Measurements from ENCODE around the gene CCL11. TPM values are rescaled to one million over a fixed set of nuclear protein-coding genes. Genes with fewer than 3 reads are reported as not detected.

Gene CCL11
- total RNA-seq, 1 donor from 2014 or later = not detected

GRCh38 chr17:34260861-34261260, 24.7 kb upstream of the CCL11 start:
- H3K4me2 ChIP-seq = no peak overlapping the region
- H3K4me1 ChIP-seq = peaks cover 3% of the 10 kb centered on the region
- no peaks in the 10 kb centered on the region for H4K20me1 ChIP-seq (ENCODE audit: low read depth)
- TF ChIP-seq CTCF (IDR thresholded peaks at IDR 0.05) (no peak), EZH2 (IDR thresholded peaks at IDR 0.05) (no peak), EZH2phosphoT487 (IDR thresholded peaks at IDR 0.05) (no peak)
- no peaks in the 10 kb centered on the region for H3K36me3 ChIP-seq
- H3K36me3 Mint-ChIP-seq = no peaks in the 10 kb centered on the region
- no peak overlapping the region for H3K4me3 Mint-ChIP-seq
- no peaks in the 10 kb centered on the region for H3K9me3 Mint-ChIP-seq
- H3K9ac ChIP-seq = no peak overlapping the region
- H3K27ac ChIP-seq = no peak overlapping the region
- H3K27me3 ChIP-seq = no peaks in the 10 kb centered on the region
- H3K9me3 ChIP-seq (ENCODE audit: low read depth) = no peaks in the 10 kb centered on the region
- no peak overlapping the region for H3K4me3 ChIP-seq
- H3K4me1 Mint-ChIP-seq = peaks cover 26% of the 10 kb centered on the region
- no peaks in the 10 kb centered on the region for H3F3A ChIP-seq (ENCODE audit: low read depth)
- H3K27me3 Mint-ChIP-seq (ENCODE audit: insufficient read depth, low read depth) = peaks cover 5% of the 10 kb centered on the region
- DNase-seq (ENCODE audit: low spot score) = no peak
- no peak overlapping the region for H2AFZ ChIP-seq (replicated peaks)
- no peaks in the 10 kb centered on the region for H3K79me2 ChIP-seq (ENCODE audit: low read depth)
- no peak overlapping the region for H3K27ac Mint-ChIP-seq

- no peak overlapping the region for H3K4me3 ChIP-seq
- H3K4me1 Mint-ChIP-seq = peaks cover 23% of the 10 kb centered on the region
- H4K20me1 ChIP-seq (ENCODE audit: low read depth) = no peaks in the 10 kb centered on the region
- H3K9me3 ChIP-seq (ENCODE audit: low read depth) = no peaks in the 10 kb centered on the region
- H3K27ac Mint-ChIP-seq = no peak overlapping the region
- H2AFZ ChIP-seq (replicated peaks) = no peak overlapping the region
- H3K4me2 ChIP-seq = no peak overlapping the region
- TF ChIP-seq CTCF (IDR thresholded peaks at IDR 0.05) = no peak
- TF ChIP-seq EZH2phosphoT487 (IDR thresholded peaks at IDR 0.05) = no peak
- no peak for TF ChIP-seq EZH2 (IDR thresholded peaks at IDR 0.05)
- no peak overlapping the region for H3K27ac ChIP-seq
- H3K27me3 ChIP-seq = no peaks in the 10 kb centered on the region
- no peak overlapping the region for H3K9ac ChIP-seq
- H3K4me1 ChIP-seq = peaks cover 3% of the 10 kb centered on the region
- H3K27me3 Mint-ChIP-seq (ENCODE audit: insufficient read depth, low read depth) = peaks cover 2% of the 10 kb centered on the region
- DNase-seq (ENCODE audit: low spot score) = no peak
- H3K9me3 Mint-ChIP-seq = no peaks in the 10 kb centered on the region
- H3K36me3 ChIP-seq = no peaks in the 10 kb centered on the region
- no peaks in the 10 kb centered on the region for H3K79me2 ChIP-seq (ENCODE audit: low read depth)
- no peak overlapping the region for H3K4me3 Mint-ChIP-seq
- no peaks in the 10 kb centered on the region for H3F3A ChIP-seq (ENCODE audit: low read depth)
- H3K36me3 Mint-ChIP-seq = no peaks in the 10 kb centered on the region
Observed at GRCh38 chr17:34261568-34262337, 23.8 kb upstream of the CCL11 start.

- H3K36me3 ChIP-seq = no peaks in the 10 kb centered on the region
- peaks cover 7% of the 10 kb centered on the region for H3K4me1 Mint-ChIP-seq
Observed at GRCh38 chr17:34265711-34266110, 19.8 kb upstream of the CCL11 start.

More at GRCh38 chr17:34265711-34266110, 19.8 kb upstream of the CCL11 start:
- Histone ChIP-seq H3K27ac (no peak overlapping the region), H3K27me3 (no peaks in the 10 kb centered on the region), H3F3A (ENCODE audit: low read depth) (no peaks in the 10 kb centered on the region), H2AFZ (replicated peaks) (no peak overlapping the region), H3K9ac (no peak overlapping the region), H3K4me1 (no peaks in the 10 kb centered on the region), H3K9me3 (ENCODE audit: low read depth) (no peaks in the 10 kb centered on the region), H3K79me2 (ENCODE audit: low read depth) (no peaks in the 10 kb centered on the region), H3K4me3 (no peak overlapping the region), H3K4me2 (no peak overlapping the region), H4K20me1 (ENCODE audit: low read depth) (no peaks in the 10 kb centered on the region)
- Mint-ChIP-seq H3K27ac (no peak overlapping the region), H3K9me3 (no peaks in the 10 kb centered on the region), H3K36me3 (no peaks in the 10 kb centered on the region), H3K4me3 (no peak overlapping the region), H3K27me3 (ENCODE audit: insufficient read depth, low read depth) (peaks cover 2% of the 10 kb centered on the region)
- DNase-seq (ENCODE audit: low spot score) = no peak
- TF ChIP-seq EZH2phosphoT487 (IDR thresholded peaks at IDR 0.05) = no peak
- TF ChIP-seq CTCF (IDR thresholded peaks at IDR 0.05) = no peak
- no peak for TF ChIP-seq EZH2 (IDR thresholded peaks at IDR 0.05)
